Posterior vena cava (tissue), 2 donors: ENCODE results near the gene TET2. TPM values are rescaled to one million over a fixed set of nuclear protein-coding genes. Genes with fewer than 3 reads are reported as not detected.

Experiments used
- DNase-seq: peaks from one replicate; pipeline ENCODE4 v3.0.0-alpha.2; 2020; ENCODE audit warnings: low spot score
- intact Hi-C, 2 donors: fragments of 100-400 bp; cut with DNase I; formaldehyde crosslinking; loops; one replicate each; pipeline versions ENCODE4 v1.14.1 to v1.14.2; 2022 to 2023
- total RNA-seq, 2 donors: library from RNA; stranded (reverse); fragmentation: NEBNext Ultra II Directional; extraction: Animal tissue kit (Norgen Biotek cat#: 25700); gene quantifications; one replicate each; pipeline ENCODE4 v1.2.1, GENCODE V29; 2021
- donor health status: DM: yes; HTN: yes; CAD: no.
- donor health status: DM: yes; HTN: yes; CAD: no.

Gene TET2
- total RNA-seq, 2 donors from 2014 or later: 21.3 to 25.9 TPM

DNA sequence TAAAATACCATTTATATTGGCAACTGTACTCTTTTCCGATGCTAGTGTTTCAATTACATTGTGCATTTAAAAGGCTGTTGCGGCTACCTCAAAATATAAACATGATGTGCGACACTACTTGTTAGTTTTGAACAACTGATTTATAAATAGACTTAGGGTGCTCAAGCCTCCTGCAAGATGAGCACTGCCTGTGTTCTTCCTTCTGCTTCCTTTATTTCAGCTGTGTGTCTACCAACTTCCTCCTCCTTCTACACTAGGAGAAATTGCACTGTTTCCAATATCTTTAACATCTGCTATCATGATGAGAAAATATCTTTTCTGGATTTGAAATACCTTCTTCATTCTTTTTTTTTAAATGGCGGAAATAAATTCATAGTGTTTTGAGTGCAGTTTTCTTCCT lies 24.0 kb downstream of the TET2 start:
- intact Hi-C loops: no loop called here
- no peak for DNase-seq

DNA sequence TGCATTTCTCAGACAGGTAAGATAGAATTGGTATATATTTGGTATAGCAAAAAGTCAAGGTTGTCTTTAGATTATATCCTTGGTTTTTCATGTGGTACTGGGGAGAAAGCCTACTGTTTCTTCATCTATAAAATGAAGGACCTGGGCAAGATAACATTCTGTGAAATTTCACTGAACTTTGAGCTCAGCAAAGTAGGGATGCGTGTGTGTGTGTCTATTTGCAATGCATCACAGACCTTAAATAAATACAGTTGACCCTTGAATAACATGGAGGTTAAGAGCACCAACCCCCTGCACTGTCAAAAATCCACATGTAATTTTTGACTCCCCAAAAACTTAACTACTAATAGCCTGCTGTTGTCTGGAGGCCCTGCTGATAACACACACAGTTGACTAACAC lies 25.2 kb downstream of the TET2 start:
- DNase-seq: no peak
- intact Hi-C loops: no loop called here

DNA sequence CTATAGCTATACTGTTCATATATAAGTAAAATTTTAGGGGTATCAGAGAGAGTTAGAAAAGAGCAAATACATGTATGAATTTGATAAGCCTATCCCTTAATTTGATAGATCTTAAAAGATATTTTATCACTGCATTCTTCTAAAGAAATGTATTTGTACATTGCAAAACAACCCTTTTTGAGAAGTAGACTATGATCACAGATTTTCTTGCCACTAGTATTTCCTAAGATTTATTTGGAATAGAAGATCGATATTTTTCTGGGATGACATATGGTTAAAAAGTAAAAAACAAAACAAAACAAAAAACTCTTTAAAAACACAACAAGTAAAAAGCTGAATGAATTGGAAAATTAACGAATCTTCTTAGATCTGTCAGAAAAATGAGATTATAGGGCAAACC lies 27.4 kb downstream of the TET2 start:
- DNase-seq: no peak
- intact Hi-C loops: no loop called here

DNA sequence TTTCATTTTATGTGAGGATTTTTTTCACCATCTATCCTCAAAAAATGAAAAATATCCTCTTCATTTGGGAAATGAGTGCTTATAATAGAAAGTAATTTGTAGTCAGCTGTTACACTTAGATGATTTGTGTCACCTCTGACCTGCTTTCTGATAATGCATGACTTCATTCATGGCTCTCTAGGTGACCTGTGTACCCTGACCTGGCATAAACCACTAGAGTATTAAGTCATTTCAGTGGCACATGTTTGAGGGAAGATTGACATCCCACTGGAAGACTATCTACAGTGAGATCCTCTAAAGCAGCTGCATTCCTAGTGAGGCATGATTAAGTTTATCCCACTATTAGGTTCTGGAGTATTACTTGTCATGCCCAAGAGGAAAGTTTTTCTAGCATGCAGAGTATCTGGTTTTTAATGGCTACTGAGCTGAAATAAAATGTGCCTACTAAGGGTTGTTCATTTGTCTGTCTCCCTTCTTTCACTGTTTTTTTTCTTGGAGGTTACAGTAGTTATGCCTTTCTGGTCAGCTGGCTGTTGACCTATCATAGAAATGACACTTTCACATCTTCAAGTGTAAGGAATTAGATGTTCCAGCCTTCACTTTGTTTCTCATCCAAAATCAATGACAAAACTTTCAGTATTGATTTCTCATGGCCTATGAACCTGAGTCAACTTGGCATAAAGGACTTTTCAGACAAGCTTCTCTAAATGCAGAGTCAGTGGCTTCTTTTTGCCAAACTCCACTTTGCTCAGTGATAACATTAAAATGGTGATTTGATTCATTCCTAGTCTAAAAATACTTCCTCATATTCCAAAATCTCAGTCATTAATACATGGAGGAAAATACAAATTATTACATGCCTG lies 33.1 kb downstream of the TET2 start:
- DNase-seq: no peak
- intact Hi-C loops: no loop called here

DNA sequence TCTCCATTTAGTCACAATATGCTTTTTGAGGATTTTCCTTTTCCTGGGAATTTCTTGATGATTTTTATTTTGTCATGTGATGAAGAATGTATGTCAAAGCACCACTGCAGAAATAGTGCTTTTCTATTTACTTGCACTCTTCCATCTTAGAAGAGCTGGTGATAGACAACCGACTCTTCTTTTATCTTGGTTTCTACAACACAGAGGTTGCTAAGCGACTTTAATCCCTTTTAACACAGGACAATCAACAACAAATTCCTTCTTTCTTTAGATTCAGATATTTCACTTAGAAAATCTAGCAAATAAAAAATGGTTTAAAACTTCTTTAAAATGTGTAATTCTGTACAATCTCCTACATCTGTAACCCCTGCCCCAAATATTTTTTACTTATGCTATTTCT lies 34.6 kb downstream of the TET2 start:
- DNase-seq: no peak
- intact Hi-C loops: no loop called here

DNA sequence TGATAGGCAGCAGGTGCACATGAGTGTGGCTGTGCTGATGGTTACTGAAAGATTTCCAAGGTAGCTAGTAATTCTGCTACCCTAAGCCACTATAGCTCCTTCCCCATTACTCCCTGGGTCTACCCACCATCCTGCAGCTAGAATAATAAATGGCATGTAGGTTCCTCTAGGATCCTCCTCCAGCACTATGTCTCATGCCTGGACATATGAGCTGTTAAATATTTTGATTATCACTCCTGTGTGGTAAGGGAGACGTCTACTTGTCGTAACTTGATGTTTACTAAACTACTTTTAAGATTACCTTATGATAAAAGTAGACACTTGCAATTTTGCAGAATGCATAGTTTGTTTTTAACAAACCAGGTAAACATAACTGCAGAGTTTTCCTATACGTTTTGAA lies 35.5 kb downstream of the TET2 start:
- intact Hi-C loops: no loop called here
- DNase-seq: no peak

DNA sequence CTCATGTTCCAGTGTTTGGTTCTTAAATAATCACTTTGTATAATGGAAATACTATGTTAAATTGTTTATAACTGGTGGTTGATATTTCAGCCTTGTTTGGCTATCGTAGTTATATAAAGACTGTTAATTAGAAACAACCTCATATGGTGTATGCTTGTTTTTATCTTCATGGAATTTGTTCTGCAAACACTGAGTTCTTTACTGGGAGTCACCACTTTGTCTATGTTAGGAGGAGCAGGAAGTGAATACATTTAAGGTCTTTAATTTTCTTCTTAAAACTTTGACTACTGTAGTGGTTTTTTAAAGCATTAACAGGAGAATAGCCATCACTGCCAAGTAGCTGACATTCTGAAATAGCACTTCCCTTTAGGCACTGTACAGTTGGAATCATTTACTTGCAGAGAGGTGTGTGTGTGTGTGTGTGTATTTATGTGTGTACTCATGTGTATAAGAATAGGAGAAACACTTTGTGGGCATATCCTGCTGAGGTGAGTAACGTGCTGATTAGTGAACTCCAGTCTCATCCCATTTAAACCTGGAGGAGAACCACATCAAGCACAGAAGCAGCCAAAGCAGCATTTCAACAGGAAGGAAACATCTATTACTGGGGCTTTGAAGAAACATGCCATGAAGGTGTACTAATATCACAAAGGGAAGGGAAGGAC lies 37.8 kb downstream of the TET2 start:
- intact Hi-C loops: no loop called here
- DNase-seq: no peak

DNA sequence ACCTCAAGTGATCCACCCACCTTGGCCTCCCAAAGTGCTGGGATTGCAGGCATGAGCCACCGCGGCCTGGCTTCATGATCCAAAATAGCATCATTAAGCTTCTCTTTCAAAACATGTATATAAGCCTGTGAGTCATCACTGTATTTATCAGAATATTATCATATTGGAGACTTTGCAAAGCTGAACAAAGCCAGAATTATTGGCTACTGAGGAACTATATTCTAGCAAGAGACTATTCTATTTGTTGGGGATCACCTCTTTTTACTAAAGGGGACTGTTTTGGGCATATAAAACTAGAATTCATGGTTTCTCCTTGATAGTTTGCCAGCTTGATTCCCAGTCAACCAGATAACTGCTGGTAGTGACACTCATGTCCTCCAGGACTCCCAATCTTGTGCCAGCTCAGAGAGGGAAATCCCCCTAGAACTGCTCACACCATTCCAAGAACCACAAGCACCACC lies 40.1 kb downstream of the TET2 start:
- intact Hi-C loops: no loop called here

DNA sequence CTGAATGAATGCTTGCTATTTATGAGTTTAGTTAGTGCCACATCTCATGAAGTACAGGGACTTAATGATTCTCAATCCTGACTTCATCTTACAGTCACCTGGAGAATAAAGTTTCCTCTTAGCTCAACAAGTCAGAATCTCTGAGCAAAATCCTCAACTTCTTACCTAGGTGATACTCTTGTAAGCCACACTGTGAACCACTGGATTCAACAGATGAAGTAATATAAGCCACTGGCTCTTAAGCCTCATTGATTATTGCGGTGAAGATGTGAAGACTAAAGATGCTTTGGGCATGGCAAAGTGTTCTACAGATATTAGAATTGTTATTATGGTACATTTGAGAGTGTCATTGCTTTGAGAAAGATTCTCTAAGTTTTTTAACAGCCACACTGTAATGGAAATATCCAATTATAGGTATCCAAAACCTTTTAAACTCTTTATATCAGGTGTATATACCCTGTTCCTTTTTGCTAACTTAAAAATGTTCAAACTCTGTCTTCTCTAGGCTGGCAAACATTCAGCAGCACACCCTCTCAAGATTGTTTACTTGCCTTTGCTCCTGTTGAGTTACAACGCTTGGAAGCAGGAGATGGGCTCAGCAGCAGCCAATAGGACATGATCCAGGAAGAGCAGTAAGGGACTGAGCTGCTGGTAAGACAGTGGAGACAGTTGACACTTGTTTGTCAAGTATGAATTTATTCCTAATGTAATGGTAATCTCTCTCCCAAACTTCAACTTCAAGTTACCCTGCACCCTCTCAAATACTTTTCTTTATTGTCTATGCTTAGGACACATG lies 43.4 kb downstream of the TET2 start:
- intact Hi-C loops: no loop called here
- DNase-seq: no peak

More for the DNA sequence above, 40.1 kb downstream of the TET2 start:
- no peak for DNase-seq

DNA sequence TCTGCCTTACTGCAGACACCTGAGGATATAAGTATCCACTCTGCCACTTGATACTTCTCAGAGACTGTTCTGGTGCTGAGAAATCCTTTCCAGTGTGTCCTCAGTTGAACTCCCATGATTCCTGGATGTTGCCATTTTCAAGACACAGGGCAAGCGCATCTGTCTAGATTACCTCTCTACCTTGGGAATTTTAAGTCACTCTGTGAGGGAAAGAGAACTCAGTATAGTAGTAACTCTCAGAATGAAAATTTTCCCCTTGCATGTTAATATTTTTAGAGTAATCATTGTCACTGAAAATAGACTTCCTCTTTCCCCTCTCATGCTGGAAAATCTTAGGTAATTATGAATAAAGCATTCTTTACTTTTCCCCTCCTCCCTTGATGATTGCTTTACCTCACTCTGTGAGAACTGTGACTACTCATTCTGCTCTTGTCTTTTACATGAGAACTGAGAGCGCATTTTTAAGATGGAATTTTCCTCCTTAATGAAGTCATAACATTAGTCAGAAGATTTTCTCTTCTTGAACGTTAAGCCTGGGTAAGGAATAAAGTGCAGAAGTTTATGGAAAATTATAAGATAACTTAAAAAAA lies 45.0 kb downstream of the TET2 start:
- DNase-seq: no peak

DNA sequence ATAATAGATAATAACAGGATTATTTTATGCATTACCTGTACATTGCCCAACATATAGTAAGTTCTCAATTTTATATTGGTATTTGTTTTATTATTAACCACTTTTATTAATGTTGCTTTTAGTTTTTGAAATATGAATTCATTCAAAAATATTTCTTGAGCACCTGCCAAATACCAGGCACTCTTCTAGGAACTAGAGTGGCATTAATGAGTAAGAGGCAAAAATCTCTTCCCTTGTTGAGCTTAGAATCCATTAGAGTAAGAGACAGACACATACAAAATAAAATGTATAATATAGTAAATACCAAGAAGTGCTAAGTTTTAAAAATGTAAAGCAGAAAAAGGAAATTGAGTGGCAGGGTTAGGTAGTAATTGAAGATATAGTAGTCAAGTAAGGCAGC lies 45.8 kb downstream of the TET2 start:
- no peak for DNase-seq
- intact Hi-C loops: no loop called here

More for the DNA sequence above, 45.0 kb downstream of the TET2 start:
- intact Hi-C loops: no loop called here

DNA sequence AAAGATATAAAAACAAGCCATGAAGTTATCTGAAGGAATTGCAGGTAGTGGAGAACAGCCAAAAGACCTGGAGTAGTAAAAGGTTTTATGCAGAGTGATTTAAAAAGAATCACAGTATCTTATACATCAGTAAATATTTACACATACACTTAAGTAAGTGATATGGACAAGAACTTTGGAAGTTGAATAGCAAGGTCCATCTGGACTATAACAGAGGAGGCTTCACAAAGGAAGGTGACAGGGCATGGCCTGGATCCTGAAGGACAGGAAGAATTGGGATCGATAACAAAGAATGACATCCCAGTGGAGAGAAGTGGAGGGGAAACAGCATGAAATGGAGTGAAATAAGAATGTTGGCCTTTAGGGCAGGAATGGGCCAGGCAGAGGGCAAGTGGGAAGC lies 46.2 kb downstream of the TET2 start:
- intact Hi-C loops: no loop called here
- DNase-seq: no peak

DNA sequence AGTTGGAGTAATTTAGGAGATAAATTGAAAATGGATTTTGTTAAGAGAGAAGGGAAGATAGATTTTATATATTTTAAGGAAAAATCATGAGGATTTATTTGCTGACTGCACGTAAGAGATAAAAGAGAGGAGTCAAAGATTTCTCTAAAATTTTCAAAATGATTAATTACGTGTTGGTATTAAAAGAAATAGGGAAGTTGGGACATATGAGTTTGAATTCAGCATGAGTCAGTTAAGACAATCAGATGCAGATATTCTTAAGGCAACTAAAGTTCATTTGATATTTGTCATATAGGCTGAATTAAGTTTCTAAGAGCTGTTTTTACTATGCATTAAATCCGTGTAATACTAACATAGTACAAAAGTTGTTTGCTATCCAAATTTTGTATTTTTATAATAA lies 46.9 kb downstream of the TET2 start:
- intact Hi-C loops: no loop called here
- no peak for DNase-seq

DNA sequence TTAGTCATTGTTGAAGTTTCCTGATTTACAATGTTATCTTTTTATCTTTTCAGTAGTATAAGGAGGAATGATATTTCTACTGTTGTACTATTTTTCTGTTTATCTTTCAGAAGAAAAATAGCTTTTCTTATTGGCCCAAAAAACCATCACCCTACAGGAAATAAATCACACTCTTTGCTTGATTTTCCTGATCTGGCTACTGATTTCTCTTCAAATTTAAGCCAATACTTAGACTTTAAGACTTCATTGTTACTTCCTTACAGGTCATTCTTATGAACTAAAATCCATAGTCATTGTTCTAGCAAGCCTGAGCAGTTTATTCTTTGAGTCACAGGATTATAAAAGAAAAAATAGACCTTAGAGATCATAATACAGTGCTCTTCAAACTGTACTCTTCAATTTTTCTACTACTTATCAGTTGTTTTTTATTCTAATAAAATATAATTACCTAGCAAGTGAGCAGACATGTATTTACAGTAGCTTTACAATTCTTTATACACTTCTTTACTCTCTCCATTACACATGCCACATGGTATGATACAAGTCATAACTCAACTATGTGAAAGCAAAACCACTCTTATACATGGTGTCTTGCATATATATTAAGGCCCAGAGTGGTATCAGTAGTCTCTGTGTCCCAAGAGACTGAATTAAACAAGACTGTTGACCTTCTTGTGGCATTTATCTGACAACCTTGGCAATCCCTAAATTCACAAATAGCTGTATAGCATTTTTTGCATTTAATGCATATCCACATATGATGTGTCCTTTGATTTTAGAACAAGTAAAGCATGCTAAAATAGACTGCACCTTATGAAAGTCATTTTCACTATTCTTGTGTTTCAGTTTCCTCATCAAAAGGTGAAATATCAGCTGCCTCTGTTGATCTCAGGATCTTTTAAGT lies 47.9 kb downstream of the TET2 start:
- intact Hi-C loops: no loop called here
- no peak for DNase-seq

DNA sequence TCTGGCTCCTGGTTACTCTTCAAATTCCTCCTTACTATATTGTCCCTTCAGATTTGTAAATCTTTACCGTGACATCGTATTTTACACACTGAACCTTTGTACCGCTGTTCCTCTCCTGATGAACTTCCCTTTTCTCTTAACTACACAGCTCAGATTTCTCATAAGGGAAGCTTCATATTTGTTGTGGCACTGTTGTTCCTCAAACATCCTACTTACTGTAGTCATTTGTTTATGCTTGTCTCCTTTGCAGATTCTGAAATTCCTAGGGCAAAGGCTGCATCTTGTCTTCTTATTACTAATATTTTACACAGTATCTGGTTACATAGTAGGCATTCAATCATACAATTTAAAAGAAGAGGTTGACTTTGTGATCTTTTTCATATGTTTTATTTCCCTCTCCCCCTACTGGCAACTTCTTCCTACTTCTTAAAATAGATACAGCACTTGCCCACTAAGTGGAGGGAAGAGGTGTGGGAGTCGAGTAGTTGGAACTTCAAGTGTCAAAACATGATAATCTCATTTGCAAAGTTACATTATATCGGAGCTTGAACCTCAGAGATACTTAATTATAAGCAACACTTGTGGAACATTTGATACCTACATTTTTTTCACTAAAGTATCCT lies 50.0 kb downstream of the TET2 start:
- intact Hi-C loops: no loop called here
- no peak for DNase-seq

DNA sequence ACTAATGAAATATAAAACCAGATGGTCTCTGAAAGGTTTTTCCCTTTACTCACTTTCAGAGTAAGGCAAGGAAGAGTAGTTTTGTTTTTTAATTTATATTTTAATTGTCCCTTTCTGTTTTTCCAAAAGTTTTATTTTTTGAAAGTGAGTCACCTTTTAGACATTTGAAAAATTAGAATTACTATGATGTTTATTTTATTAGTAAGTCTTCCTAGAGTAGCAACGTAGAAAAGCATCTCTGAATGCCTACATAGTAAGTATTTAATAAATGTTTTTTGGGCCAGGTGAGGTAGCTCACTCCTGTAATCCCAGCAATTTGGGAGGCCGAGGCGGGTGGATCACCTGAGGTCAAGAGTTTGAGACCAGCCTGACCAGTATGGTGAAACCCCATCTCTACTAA lies 51.1 kb downstream of the TET2 start:
- intact Hi-C loops: no loop called here

DNA sequence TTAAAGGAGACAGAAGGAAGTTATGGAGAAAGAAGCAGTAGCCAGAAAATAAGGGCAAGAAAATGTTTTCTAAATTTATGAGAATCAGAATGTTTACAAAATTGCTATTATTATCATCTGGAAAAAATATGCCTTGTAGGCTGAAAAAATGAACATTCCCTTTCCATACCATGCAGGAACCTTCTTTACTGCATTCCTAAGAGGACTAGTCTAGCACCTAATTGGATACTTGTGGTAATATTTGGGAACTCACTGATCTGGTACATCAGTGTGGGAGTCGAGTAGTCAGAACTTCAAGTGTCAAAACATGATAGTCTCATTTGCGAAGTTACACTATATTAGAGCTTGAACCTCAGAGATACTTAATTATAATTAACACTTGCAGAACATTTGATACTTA lies 51.9 kb downstream of the TET2 start:
- no peak for DNase-seq
- intact Hi-C loops: no loop called here

More for the DNA sequence above, 51.1 kb downstream of the TET2 start:
- DNase-seq: no peak

DNA sequence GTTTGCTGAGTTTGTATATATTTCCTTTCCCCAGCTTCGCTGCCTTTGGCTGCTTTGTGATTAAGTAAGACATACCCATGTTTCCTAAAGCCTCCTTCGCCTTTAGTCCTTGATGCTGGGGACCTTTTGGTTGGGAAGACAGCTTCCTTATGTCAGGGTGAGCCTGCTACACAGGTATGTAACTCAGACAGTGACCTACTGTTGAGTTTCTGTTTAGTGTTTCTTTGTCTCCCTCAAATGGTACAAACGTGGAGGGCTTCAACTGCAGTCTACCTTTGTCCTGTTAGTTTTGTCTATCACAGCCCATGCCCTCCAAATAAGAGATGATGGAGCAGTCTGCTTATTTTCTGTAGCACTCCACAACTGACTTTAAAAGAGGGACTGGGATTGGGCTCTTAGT lies 59.5 kb downstream of the TET2 start:
- intact Hi-C loops: no loop called here
- no peak for DNase-seq
